ENCODE measurements around the gene MGAM2.
"Not testable (repeated sequence)": the region's sequence is repeated elsewhere in the genome, so short reads cannot be mapped to it uniquely, and the experiment has no call there.

MGAM2 gene

GRCh38 chr7:142100634-142101033 lies 10.9 kb upstream of the MGAM2 start:
- no peak for TF ChIP-seq CTCF (IDR thresholded peaks at IDR 0.05; ENCODE audit: borderline replicate concordance, control extremely low read depth, extremely low read depth, insufficient read depth, missing control alignments)
- in situ Hi-C loops (cut with MboI; ENCODE audit: low sequenced_read_pairs, unreplicated experiment): no loop called here
- no peak for DNase-seq (ENCODE audit: low spot score)

- DNase-seq (ENCODE audit: low spot score); in situ Hi-C loops (cut with MboI; ENCODE audit: low sequenced_read_pairs, unreplicated experiment): not testable (repeated sequence)
Observed at GRCh38 chr7:142101794-142102193, 9.7 kb upstream of the MGAM2 start.

DNA sequence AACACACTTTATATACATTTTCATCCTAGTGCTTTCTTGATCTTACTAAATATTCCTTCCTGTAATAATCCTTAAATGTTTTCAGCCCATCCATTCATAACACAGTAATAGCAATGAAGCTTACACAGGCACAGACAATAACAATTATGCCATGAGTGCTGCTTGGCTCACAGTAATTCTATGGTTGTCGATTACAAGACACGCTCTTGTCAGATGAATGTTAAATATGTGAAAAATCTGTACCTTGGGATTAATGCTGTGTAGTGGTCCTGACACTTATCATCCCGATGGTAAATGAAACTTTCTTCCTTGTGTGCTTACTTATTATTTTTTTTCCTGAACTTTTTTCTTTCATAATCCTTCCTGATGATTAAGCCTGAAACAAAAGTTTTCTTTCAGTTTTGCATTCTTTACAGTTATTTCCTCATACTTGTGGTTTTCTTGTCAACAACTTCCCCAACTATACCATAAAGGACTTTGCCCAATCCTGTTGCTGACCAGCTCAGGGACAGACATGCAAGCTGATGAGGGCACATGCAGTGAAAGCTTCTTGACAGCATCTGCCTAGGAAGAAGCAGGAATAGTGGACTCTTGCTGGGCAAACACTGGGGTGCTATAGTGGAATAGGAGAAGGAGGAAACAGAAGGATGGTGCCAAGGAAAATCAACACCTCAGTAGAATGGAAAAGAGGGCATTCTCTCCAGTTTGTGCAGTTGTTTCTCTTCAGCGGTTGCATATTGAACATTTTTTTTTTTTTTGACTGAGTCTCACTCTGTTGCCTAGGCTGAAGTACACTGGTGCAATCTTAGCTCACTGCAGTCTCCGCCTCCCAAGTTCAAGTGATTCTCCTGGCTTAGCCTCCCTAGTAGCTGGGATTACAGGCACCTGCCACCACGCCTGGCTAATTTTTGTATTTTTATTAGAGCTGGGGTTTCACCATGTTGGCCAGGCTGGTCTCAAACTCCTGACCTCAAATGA lies 6.7 kb upstream of the MGAM2 start:
- in situ Hi-C loops (cut with MboI; ENCODE audit: low sequenced_read_pairs, unreplicated experiment): no loop called here
- DNase-seq (ENCODE audit: low spot score): no peak

DNA sequence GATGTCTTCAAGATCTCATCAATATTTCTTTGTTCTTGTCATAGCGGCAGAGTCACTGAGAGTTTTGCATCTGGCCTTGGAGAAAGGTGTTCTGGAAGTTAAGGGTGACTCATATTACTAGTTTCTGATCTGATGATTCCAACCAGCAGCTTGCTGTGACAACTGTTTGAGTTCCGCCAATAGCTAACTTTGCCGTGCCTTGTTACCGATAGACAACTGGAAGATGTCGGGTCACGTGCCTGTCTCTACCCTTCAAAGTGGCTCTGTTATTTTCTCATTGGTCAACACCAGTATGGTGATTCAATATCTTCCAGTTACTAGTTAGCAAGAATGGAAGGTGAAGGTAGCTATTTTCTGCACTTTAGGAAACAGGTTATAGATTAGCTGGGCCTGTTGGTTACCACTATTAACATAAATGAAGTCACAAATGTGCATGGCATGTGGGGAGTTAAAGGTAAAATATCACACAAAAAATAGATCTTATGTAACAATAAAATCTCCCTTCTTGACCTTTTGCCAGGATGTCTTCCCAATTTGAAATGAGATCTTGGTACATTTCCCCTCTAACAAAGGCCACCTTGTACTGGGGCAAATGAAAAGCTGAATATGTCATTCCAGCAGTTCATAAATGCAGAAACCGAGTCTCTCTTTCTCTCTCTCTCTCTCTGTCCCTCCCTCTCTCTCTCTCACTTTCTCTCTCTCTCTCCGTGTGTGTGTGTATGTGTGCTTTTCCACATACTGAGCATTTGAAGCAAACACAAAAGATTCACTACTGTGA lies 2.6 kb upstream of the MGAM2 start:
- no peak for TF ChIP-seq CTCF (IDR thresholded peaks at IDR 0.05; ENCODE audit: borderline replicate concordance, control extremely low read depth, extremely low read depth, insufficient read depth, missing control alignments)
- no peak for DNase-seq (ENCODE audit: low spot score)
- in situ Hi-C loops (cut with MboI; ENCODE audit: low sequenced_read_pairs, unreplicated experiment): no loop called here

More for the DNA sequence above, 6.7 kb upstream of the MGAM2 start:
- no peak for TF ChIP-seq CTCF (IDR thresholded peaks at IDR 0.05; ENCODE audit: borderline replicate concordance, control extremely low read depth, extremely low read depth, insufficient read depth, missing control alignments)

DNA sequence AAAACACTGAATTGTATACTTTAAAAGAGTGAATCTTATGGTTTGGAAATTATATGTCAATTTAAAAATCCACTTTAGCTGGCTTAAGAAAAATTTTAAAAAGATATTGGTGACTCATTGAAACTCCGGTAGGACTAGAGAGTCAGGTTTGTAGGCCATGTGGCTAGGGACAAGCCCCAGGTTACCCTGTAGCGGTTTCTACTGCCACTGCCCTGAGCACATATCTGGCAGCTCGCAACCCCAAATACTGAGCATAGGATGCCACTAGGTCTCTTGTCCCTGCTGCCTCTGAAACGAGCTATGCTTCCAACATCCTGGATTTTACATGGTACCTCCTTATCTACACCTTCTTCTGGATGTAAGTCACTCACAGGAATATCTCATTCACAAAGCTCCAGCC lies 1.4 kb upstream of the MGAM2 start:
- DNase-seq (ENCODE audit: low spot score): no peak
- in situ Hi-C loops (cut with MboI; ENCODE audit: low sequenced_read_pairs, unreplicated experiment): no loop called here
- TF ChIP-seq CTCF (IDR thresholded peaks at IDR 0.05; ENCODE audit: borderline replicate concordance, control extremely low read depth, extremely low read depth, insufficient read depth, missing control alignments): no peak

GRCh38 chr7:142110638-142111037 lies 880 bp upstream of the MGAM2 start:
- no peak for TF ChIP-seq CTCF (IDR thresholded peaks at IDR 0.05; ENCODE audit: borderline replicate concordance, control extremely low read depth, extremely low read depth, insufficient read depth, missing control alignments)
- in situ Hi-C loops (cut with MboI; ENCODE audit: low sequenced_read_pairs, unreplicated experiment): no loop called here

DNA sequence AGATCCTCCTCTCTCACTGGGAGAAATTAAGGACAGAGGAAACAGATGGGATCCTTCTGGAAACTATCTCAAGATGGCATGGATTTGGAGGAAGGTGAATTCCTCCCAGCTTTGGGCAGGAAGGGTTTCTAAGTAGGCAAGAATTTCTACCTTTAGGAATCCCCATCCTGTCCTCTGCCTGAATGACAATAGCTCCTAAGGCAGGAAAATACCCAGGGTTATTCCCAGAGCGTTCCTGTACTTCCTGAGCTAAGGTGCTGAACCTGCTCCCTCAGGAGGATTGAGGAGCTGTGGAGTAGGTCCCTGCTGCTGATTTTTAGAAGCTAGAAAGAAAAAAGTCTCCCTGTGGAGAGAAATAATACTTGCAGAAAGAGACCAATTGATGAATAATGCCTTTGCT lies 568 bp downstream of the MGAM2 start:
- DNase-seq (ENCODE audit: low spot score): no peak
- in situ Hi-C loops (cut with MboI; ENCODE audit: low sequenced_read_pairs, unreplicated experiment): no loop called here
- no peak for TF ChIP-seq CTCF (IDR thresholded peaks at IDR 0.05; ENCODE audit: borderline replicate concordance, control extremely low read depth, extremely low read depth, insufficient read depth, missing control alignments)

More at GRCh38 chr7:142110638-142111037, 880 bp upstream of the MGAM2 start:
- no peak for DNase-seq (ENCODE audit: low spot score)

Measured in GM13976 (cell line).